ENCODE results near the gene OSBPL3.
"Not testable (repeated sequence)": the region's sequence is repeated elsewhere in the genome, so short reads cannot be mapped to it uniquely, and the experiment has no call there.

OSBPL3 gene

DNA sequence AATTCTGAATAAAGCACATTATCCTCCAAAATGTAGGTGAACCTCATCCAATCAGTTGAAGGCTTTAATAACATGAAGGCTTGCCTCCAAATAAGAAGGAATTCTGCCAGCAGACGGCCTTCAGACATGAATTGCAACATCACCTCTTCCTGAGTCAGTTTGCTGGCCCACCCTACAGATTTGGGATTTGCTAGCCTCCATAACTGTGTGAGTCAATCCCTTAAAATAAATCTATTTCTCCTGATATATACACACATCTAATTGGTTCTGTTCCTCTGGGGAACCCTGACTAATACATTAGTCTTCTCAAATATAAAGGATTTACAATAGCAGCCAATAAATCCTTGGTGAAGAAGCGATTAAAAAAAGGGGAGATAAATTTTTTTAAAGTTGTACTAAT, 34.8 kb upstream of the OSBPL3 start:
- DNase-seq (ENCODE audit: low read depth): no peak

GRCh38 chr7:25012710-25013109, 32.7 kb upstream of the OSBPL3 start:
- DNase-seq (ENCODE audit: low read depth); H3K4me3 ChIP-seq (ENCODE audit: low read length): not testable (repeated sequence)

More for the DNA sequence above, 34.8 kb upstream of the OSBPL3 start:
- H3K4me3 ChIP-seq (ENCODE audit: low read length): no peak overlapping the region
- no peak for TF ChIP-seq CTCF (conservative IDR thresholded peaks at IDR 0.05; ENCODE audit: low read depth, low read length)

- no peak for TF ChIP-seq CTCF (conservative IDR thresholded peaks at IDR 0.05; ENCODE audit: low read depth, low read length)
- no peak overlapping the region for H3K4me3 ChIP-seq (ENCODE audit: low read length)
- DNase-seq (ENCODE audit: low read depth): no peak
Observed at GRCh38 chr7:25012254-25012653, 32.3 kb upstream of the OSBPL3 start.

GRCh38 chr7:25009257-25009656, 29.3 kb upstream of the OSBPL3 start:
- peak; percentile 36 for DNase-seq (ENCODE audit: low read depth)
- TF ChIP-seq CTCF (conservative IDR thresholded peaks at IDR 0.05; ENCODE audit: low read depth, low read length): no peak
- H3K4me3 ChIP-seq (ENCODE audit: low read length): no peak overlapping the region

DNA sequence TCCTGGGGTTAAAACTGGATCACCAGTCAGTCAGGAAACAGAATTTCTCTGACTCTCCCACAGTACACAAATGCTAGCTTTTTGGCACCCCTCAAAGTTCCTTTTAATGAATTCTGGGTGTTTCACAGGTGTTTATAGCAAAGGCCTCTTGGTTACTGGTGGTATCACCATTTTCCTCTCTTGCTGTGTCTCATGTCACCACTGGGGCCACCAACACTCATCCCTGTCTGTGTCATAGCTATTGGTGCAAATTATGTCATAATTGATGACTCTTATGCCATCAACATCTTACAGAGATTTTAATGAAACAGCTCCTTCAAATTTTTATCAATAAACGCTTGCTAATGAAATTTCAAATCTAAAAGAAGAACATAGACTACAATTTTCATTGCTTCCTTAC, 27.7 kb upstream of the OSBPL3 start:
- DNase-seq (ENCODE audit: low read depth): no peak
- H3K4me3 ChIP-seq (ENCODE audit: low read length): no peak overlapping the region
- TF ChIP-seq CTCF (conservative IDR thresholded peaks at IDR 0.05; ENCODE audit: low read depth, low read length): no peak

GRCh38 chr7:25006276-25006675, 26.3 kb upstream of the OSBPL3 start:
- no peak for TF ChIP-seq CTCF (conservative IDR thresholded peaks at IDR 0.05; ENCODE audit: low read depth, low read length)
- H3K4me3 ChIP-seq (ENCODE audit: low read length): no peak overlapping the region
- DNase-seq (ENCODE audit: low read depth): no peak

DNA sequence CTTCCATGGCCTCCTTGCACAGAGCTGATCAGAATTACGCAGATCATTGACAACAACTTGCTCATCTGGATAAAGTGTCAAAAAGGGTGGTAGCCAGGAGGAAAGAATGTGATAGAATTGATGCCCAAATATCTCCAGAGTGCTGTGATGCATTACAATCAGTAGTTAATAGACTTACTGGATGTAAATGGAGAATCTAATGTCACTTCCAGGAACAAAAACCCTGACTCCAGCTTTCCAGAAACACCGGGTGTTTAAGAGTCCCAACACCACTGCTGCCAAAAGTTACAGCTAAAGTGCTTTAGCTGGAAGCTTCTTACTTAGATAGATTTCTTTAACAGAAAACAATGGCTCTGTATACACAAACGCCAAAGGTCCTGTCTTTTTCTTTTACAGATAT, 25.7 kb upstream of the OSBPL3 start:
- H3K4me3 ChIP-seq (ENCODE audit: low read length): no peak overlapping the region
- TF ChIP-seq CTCF (conservative IDR thresholded peaks at IDR 0.05; ENCODE audit: low read depth, low read length): no peak
- no peak for DNase-seq (ENCODE audit: low read depth)

DNA sequence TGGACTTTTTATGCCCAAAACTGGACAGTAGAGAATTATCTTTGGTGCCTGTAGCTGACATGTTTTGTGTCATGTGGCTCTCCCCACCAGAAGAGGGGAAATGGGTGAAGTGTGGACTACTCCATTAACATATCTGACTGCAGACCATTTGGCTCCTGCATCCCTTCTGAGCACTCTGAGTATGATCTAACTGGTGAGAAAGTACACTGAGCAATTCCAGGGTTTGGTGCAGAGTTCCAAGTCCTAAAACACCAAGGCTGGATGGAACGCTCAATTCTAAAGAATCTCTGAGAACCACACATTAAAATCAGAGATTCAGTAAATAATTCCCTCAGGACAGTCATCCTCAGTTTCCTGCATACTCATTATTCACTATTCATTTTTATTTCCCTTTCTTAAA, 22.8 kb upstream of the OSBPL3 start:
- no peak for DNase-seq (ENCODE audit: low read depth)
- H3K4me3 ChIP-seq (ENCODE audit: low read length): no peak overlapping the region
- no peak for TF ChIP-seq CTCF (conservative IDR thresholded peaks at IDR 0.05; ENCODE audit: low read depth, low read length)

Data from retinal pigment epithelial cell (primary cell).